A549 (cell line): ENCODE data around the gene PMM2. TPM values are rescaled to one million over a fixed set of nuclear protein-coding genes. Genes with fewer than 3 reads are reported as not detected.

Experiments
- ATAC-seq, 2 experiments: fragments of 200-7000 bp in 1 of 2; fragments of >200 bp in 1 of 2; cut with Nextera tagmentation in 1 of 2; cut with Tn5 transposase in 1 of 2; 3 replicates each; pipeline versions ENCODE4 v1.8.0 to v1.9.1; 2018 to 2020; ENCODE audit warnings: mild to moderate bottlenecking in 1 of 2, moderate library complexity in 1 of 2
- CTCF ChIA-PET: fragments of 300-600 bp; sonication (Branson Sonifier 250); formaldehyde crosslinking; extraction: SDS; loops from one replicate; lab custom pipeline; 2021; ENCODE audit warnings: antibody characterized with exemption, inconsistent platforms; lab: Yijun Ruan, JAX
- POLR2A ChIA-PET: fragments of 350-600 bp; formaldehyde crosslinking; extraction: SDS; loops from one replicate; lab custom pipeline; 2021; ENCODE audit warnings: antibody characterized with exemption, inconsistent platforms; lab: Yijun Ruan, JAX
- DNase-seq, 2 experiments: peaks; one replicate each; pipeline versions ENCODE4 v3.0.0 to v3.0.0-alpha.2; 2011 to 2016; ENCODE audit warnings: low read depth in 1 of 2, low spot score in 1 of 2
- FAIRE-seq: peaks from 2 replicates; lab custom pipeline; 2011; peaks lifted over from hg19 to GRCh38; lab: Jason Lieb, UNC
- H3K27ac ChIP-seq, 2 experiments: fragments of >200 bp; sonication (Bioruptor Twin); formaldehyde crosslinking; 3 replicates each; pipeline ENCODE4 v1.5.1; 2016 to 2017
- H3K4me1 ChIP-seq: fragments of >200 bp; sonication (Bioruptor Twin); formaldehyde crosslinking; 3 replicates; pipeline ENCODE4 v1.6.1; 2016
- H3K4me2 ChIP-seq: fragments of >200 bp; sonication (Bioruptor Twin); formaldehyde crosslinking; 3 replicates; pipeline ENCODE4 v1.6.1; 2016
- H3K4me3 ChIP-seq: fragments of >200 bp; sonication (Bioruptor Twin); formaldehyde crosslinking; 3 replicates; pipeline ENCODE4 v1.5.1; 2016
- H3K9me3 ChIP-seq: fragments of >200 bp; sonication (Bioruptor Twin); formaldehyde crosslinking; 3 replicates; pipeline ENCODE4 v1.6.1; 2016
- BHLHE40 ChIP-seq: IDR thresholded peaks from 2 replicates; pipeline ENCODE4 v1.6.1; 2012; ENCODE audit warnings: low read depth, low read length, inconsistent platforms
- FOSB ChIP-seq: fragments of 250-450 bp; sonication (Bioruptor Pico); IDR thresholded peaks from 2 replicates; pipeline ENCODE4 v1.5.0; 2020; ENCODE audit warnings: mild to moderate bottlenecking, moderate library complexity
- HDAC2 ChIP-seq: fragments of 200-600 bp; sonication (generic); IDR thresholded peaks from 2 replicates; pipeline ENCODE4 v1.6.1; 2016
- HOXB13 ChIP-seq: fragments of 250-450 bp; sonication (Bioruptor Pico); IDR thresholded peaks from 2 replicates; pipeline ENCODE4 v1.5.0; 2020; ENCODE audit warnings: low read depth, mild to moderate bottlenecking, moderate library complexity
- JUN ChIP-seq, 2 experiments: fragments of >200 bp; sonication (Bioruptor Twin); formaldehyde crosslinking; IDR thresholded peaks; 2 replicates in 1 of 2; 3 replicates in 1 of 2; pipeline ENCODE4 v1.6.1; 2016 to 2017
- JUNB ChIP-seq: fragments of >200 bp; sonication (Bioruptor Twin); formaldehyde crosslinking; IDR thresholded peaks from 2 replicates; pipeline ENCODE4 v1.6.1; 2016
- KDM1A ChIP-seq: fragments of 200-600 bp; sonication (generic); IDR thresholded peaks from 2 replicates; pipeline ENCODE4 v1.6.1; 2016; ENCODE audit warnings: low read depth, mild to moderate bottlenecking
- NFE2L2 ChIP-seq: fragments of 150-350 bp; conservative IDR thresholded peaks from 2 replicates; pipeline ENCODE4 v1.6.1; 2014; ENCODE audit warnings: low read length
- NR3C1 ChIP-seq: fragments of >200 bp; sonication (Bioruptor Twin); formaldehyde crosslinking; IDR thresholded peaks from 3 replicates; pipeline ENCODE4 v1.6.1; 2017
- POLR2AphosphoS2 ChIP-seq: conservative IDR thresholded peaks from 2 replicates; pipeline ENCODE4 v1.6.1; 2012; ENCODE audit warnings: low read length, improper control_type of control experiment, inconsistent platforms
- RCOR1 ChIP-seq: fragments of 150-350 bp; IDR thresholded peaks from 2 replicates; pipeline ENCODE4 v1.6.1; 2014; ENCODE audit warnings: antibody characterized with exemption, low read length, low read depth
- RNF2 ChIP-seq: fragments of 200-600 bp; sonication (generic); IDR thresholded peaks from 2 replicates; pipeline ENCODE4 v1.6.1; 2016; ENCODE audit warnings: low read depth, mild to moderate bottlenecking, antibody characterized with exemption, moderate library complexity, borderline replicate concordance
- SMC3 ChIP-seq: fragments of >200 bp; sonication (Bioruptor Twin); formaldehyde crosslinking; IDR thresholded peaks from 3 replicates; pipeline ENCODE4 v1.6.1; 2018; ENCODE audit warnings: inconsistent platforms
- TFCP2L1 ChIP-seq: fragments of 250-450 bp; sonication (Bioruptor Pico); IDR thresholded peaks from 2 replicates; pipeline ENCODE4 v1.5.0; 2021; ENCODE audit warnings: mild to moderate bottlenecking
- ZC3H11A ChIP-seq: fragments of 450-650 bp; IDR thresholded peaks from 2 replicates; pipeline ENCODE4 v1.6.1; 2014; ENCODE audit warnings: antibody characterized with exemption, mild to moderate bottlenecking
- WGBS: methylation state at CpG from one replicate; pipeline ENCODE4 v1.1.6; 2017; ENCODE audit errors: missing lambda C conversion rate; 5-methylcytosine and 5-hydroxymethylcytosine counted together
- polyA plus RNA-seq, 4 experiments: library from polyadenylated mRNA; depleted of rRNA in 3 of 4; stranded (reverse); fragments of >200 nt; fragmentation: RNase III in 1 of 4; extraction: RNeasy Plus Mini Kit Qiagen cat#74134 plus additional on column Dnase treatment in 1 of 4; gene quantifications; 2 replicates in 3 of 4; 3 replicates in 1 of 4; pipeline ENCODE4 v1.2.3, GENCODE V29; 2011 to 2017
- TF ChIP-seq, protein P1 (sequence below): fragments of 250-450 bp; sonication (Bioruptor Pico); IDR thresholded peaks from 2 replicates; pipeline ENCODE4 v1.5.0; 2021; ENCODE audit warnings: mild to moderate bottlenecking, moderate library complexity, borderline replicate concordance
- TF ChIP-seq, protein P2 (sequence below): fragments of 250-450 bp; sonication (Bioruptor Pico); IDR thresholded peaks from 2 replicates; pipeline ENCODE4 v1.5.0; 2020; ENCODE audit warnings: low read depth, mild to moderate bottlenecking, moderate library complexity

The PMM2 gene
- polyA plus RNA-seq, 2 of the 4 experiments (the other 2 are of a cell fraction): 56.6 to 72.4 TPM

DNA sequence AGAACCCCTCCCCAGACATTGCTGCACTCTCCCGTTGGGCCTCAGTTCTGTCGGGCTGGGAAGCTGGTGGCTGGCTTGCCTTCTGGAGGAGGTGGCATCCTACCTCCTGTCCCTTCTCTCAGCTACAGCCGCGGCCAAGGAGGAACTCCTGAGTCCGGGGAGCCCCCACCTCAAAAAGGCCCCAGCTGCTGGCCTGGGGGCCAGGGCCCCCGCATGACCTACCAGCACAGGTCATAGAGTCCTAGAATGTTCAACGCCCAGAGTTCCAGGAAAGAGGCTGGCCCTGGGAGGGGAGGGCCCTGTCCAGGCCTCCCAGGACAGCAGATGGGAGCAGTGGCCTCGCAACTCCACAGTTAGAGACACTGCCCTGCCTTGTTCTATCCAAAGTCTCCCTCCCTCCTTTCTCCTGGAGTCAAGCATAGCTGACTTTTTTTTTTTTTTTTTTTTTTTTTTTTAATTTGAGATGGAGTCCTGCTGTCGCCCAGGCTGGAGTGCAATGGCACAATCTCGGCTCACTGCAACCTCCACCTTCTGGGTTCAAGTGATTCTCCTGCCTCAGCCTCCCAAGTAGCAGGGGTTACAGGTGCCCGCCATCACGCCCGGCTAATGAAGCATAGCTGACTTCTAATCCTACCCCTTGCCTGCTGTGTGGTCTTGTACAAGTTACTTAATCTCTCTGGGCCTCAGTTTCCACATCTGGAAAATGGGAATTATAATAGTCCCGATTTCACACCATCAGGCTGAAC lies 64.1 kb downstream of the PMM2 start:
- 91% methylated on average over 11 of the region's 14 CpGs for WGBS
- H3K27ac ChIP-seq: peak overlapping the region in 1 of 2 experiments; percentile 70; a peak in 4 of 6 replicates
- ATAC-seq: no peak
- TF ChIP-seq, protein P1, sequence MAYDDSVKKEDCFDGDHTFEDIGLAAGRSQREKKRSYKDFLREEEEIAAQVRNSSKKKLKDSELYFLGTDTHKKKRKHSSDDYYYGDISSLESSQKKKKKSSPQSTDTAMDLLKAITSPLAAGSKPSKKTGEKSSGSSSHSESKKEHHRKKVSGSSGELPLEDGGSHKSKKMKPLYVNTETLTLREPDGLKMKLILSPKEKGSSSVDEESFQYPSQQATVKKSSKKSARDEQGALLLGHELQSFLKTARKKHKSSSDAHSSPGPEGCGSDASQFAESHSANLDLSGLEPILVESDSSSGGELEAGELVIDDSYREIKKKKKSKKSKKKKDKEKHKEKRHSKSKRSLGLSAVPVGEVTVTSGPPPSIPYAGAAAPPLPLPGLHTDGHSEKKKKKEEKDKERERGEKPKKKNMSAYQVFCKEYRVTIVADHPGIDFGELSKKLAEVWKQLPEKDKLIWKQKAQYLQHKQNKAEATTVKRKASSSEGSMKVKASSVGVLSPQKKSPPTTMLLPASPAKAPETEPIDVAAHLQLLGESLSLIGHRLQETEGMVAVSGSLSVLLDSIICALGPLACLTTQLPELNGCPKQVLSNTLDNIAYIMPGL (CRISPR knock-in tag): no peak
- no peak for TF ChIP-seq JUN (IDR thresholded peaks at IDR 0.05)
- TF ChIP-seq ZC3H11A: no peak
- TF ChIP-seq JUNB: no peak
- no peak for TF ChIP-seq NR3C1
- TF ChIP-seq BHLHE40: no peak
- TF ChIP-seq KDM1A: peak; percentile 85
- no peak for TF ChIP-seq RCOR1
- no peak for TF ChIP-seq FOSB (CRISPR knock-in tag)
- TF ChIP-seq, all 56 proteins: peak for 1
- FAIRE-seq: no peak
- ChIA-PET POLR2A (interaction anchor here (0.9 to 1.2 kb wide), 2 partner anchors 147 to 230 kb away, joined by 3 to 4 read pairs; partner anchors contain the start of gene HAPSTR1), CTCF (interaction anchor here (0.8 to 5.0 kb wide), 6 partner anchors 10 to 239 kb away, joined by 3 to 49 read pairs (median 3); partner anchors contain the start of gene LITAFD)
- no peaks in the 10 kb centered on the region for H3K9me3 ChIP-seq
- DNase-seq: no peak
- no peak overlapping the region for H3K4me2 ChIP-seq
- H3K4me1 ChIP-seq: peaks cover 70% of the 10 kb centered on the region
- H3K4me3 ChIP-seq: no peak overlapping the region

- no peak overlapping the region for H3K4me3 ChIP-seq
- TF ChIP-seq, protein P2, sequence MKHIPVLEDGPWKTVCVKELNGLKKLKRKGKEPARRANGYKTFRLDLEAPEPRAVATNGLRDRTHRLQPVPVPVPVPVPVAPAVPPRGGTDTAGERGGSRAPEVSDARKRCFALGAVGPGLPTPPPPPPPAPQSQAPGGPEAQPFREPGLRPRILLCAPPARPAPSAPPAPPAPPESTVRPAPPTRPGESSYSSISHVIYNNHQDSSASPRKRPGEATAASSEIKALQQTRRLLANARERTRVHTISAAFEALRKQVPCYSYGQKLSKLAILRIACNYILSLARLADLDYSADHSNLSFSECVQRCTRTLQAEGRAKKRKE: no peak
- TF ChIP-seq TFCP2L1 (CRISPR knock-in tag): no peak
- TF ChIP-seq HOXB13 (CRISPR knock-in tag): no peak
- TF ChIP-seq POLR2AphosphoS2: peak; percentile 58; the same call in 1 of the 2 replicates
- no peak for TF ChIP-seq SMC3
- no peak for TF ChIP-seq RCOR1
- no peak for TF ChIP-seq RNF2
- TF ChIP-seq FOSB (CRISPR knock-in tag): no peak
- TF ChIP-seq NR3C1: no peak
- 0 out of 2 replicates have a peak, but pooled peaks have one; percentile 38 for TF ChIP-seq HDAC2
- TF ChIP-seq NFE2L2: no peak
- peak overlapping the region; percentile 98 for H3K4me2 ChIP-seq
- POLR2A ChIA-PET: interaction anchor here (0.7 to 0.9 kb wide), 2 partner anchors 9 to 147 kb away, joined by 3 read pairs; no protein-coding TSS in a partner anchor
- CTCF ChIA-PET: interaction anchor here (0.6 to 5.0 kb wide), 10 partner anchors 11 to 1748 kb away, joined by 3 to 49 read pairs (median 3); partner anchors contain the start of gene LITAFD
- peak overlapping the region; percentile 74 to 94; a peak in 5 of 6 replicates for H3K27ac ChIP-seq
- no peak for FAIRE-seq
- 90% methylated on average over 14 of the region's 14 CpGs for whole genome bisulfite sequencing
- ATAC-seq: peak in 1 of 2 experiments; percentile 1; a peak in 2 of 6 replicates
- no peak for DNase-seq
- no peaks in the 10 kb centered on the region for H3K9me3 ChIP-seq
- peaks cover 78% of the 10 kb centered on the region for H3K4me1 ChIP-seq
Measured at GRCh38 chr16:8862309-8863130, 64.9 kb downstream of the PMM2 start.
